ENCODE results near the gene RPLP1. TPM values are rescaled to one million over a fixed set of nuclear protein-coding genes. Genes with fewer than 3 reads are reported as not detected.

Gene RPLP1
- total and polyA plus RNA-seq, 2 of the 8 experiments (the other 6 are each of a cell fraction or from before 2014, with no cell fraction given): 2,089 to 4,387 TPM

DNA sequence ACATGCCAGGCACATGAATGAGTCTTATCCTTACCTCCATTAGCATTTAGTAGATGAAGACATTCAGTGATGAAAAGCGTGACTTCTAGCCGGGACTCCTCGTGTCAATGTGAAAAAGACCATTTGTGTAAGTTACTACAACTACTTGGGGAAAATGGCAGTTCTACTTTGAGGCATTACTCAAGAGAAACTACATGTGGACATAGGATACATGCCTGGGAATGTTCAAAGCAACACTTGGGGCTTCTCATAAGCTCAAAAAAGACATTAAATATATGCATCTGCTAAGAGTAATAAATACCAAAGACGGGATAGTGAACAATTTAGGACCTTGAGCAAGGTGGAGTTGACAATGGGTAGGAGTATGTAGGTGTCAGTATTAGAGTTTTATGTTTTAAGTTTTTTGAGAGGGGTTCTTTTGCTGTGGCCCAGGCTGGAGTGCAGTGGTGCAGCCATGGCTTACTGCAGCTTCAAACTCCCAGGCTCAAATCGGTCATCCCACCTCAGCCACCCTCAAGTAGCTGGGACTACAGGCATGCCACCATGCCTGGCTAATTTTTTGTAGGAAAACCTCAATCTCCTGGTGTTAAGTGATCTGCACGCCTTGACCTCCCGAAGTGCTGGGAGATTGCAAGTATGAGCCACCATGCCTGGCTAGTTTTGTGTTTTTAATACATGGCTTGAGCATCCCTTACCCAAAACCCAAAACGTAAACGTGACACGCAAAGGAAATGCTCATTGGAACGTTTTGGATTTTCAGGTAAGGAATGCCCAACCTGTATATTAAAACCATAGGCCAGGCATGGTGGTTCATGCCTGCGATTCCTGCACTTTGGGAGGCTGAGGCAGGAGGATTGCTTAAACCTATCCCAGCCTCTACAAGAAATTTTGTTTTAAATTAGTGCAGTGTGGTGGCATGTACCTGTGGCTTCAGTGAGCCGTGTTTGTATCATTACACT, 3.9 kb downstream of the RPLP1 start:
- Histone ChIP-seq H3K23me2 (ENCODE audit: low read depth, low read length) (peaks cover 7% of the 10 kb centered on the region; the same call in 1 of the 2 replicates), H3K14ac (ENCODE audit: insufficient read length) (no peak overlapping the region), H3K4ac (replicated peaks; ENCODE audit: insufficient read length, low read depth, low read length) (no peak overlapping the region), H3K9ac (replicated peaks in 1 of 4; ENCODE audit: extremely low read depth in 1 of 4, low read depth in 3 of 4, low read length in 3 of 4) (no peak overlapping the region), H4K8ac (ENCODE audit: extremely low read depth, insufficient read depth, low read length) (no peak overlapping the region), H4K91ac (replicated peaks; ENCODE audit: insufficient read length, low read length) (no peak overlapping the region), H3K4me1 (replicated peaks in 1 of 4; ENCODE audit: control insufficient read depth in 3 of 4, insufficient read depth in 4 of 4, low read length in 3 of 4) (peaks cover 0 to 7% (median 1%) of the 10 kb centered on the region in 4 experiments; a peak in 3 of 7 replicates), H4K20me1 (replicated peaks in 1 of 2; ENCODE audit: control insufficient read depth in 1 of 2, insufficient read depth in 2 of 2, low read length in 2 of 2) (peaks cover 23 to 26% of the 10 kb centered on the region in 2 experiments), H3K4me3 (ENCODE audit: extremely low read depth in 1 of 4, insufficient read depth in 2 of 4, low read depth in 3 of 4, low read length in 4 of 4) (no peak overlapping the region), H3K23ac (ENCODE audit: insufficient read length) (no peak overlapping the region), H3K18ac (ENCODE audit: extremely low read depth, low read length) (no peak overlapping the region), H3K27ac (ENCODE audit: low read depth, low read length) (no peak overlapping the region), H3K56ac (replicated peaks; ENCODE audit: insufficient read length, low read depth, low read length) (no peak overlapping the region), H3K27me3 (replicated peaks in 1 of 4; ENCODE audit: control insufficient read depth in 3 of 4, extremely low read depth in 1 of 4, insufficient read depth in 3 of 4, low read length in 3 of 4) (no peaks in the 10 kb centered on the region), H3K4me2 (ENCODE audit: insufficient read depth in 1 of 2, low read depth in 2 of 2, low read length in 2 of 2) (no peak overlapping the region), H2BK15ac (ENCODE audit: low read length) (no peak overlapping the region), H2BK20ac (ENCODE audit: low read length) (no peak overlapping the region), H2BK5ac (ENCODE audit: low read depth, low read length) (no peak overlapping the region), H3K36me3 (ENCODE audit: control insufficient read depth in 2 of 4, insufficient read depth in 4 of 4, low read length in 3 of 4) (peaks cover 13 to 42% (median 30%) of the 10 kb centered on the region in 4 experiments), H3K79me1 (ENCODE audit: low read depth, low read length) (peaks cover 3% of the 10 kb centered on the region; the same call in 1 of the 2 replicates), H3K9me3 (ENCODE audit: insufficient read depth in 2 of 2, low read depth in 1 of 2, low read length in 1 of 2) (no peaks in the 10 kb centered on the region), H2BK120ac (replicated peaks; ENCODE audit: low read depth, low read length) (no peak overlapping the region), H2AFZ (ENCODE audit: low read length) (no peak overlapping the region), H4K5ac (ENCODE audit: insufficient read length, low read depth, low read length) (no peak overlapping the region), H2BK12ac (ENCODE audit: low read depth, low read length) (no peak overlapping the region), H2AK5ac (ENCODE audit: low read depth, low read length) (no peak overlapping the region), H3K79me2 (ENCODE audit: control insufficient read depth in 1 of 2, insufficient read depth in 2 of 2, low read length in 2 of 2) (peaks cover 14 to 32% of the 10 kb centered on the region in 2 experiments)
- POLR2A ChIA-PET (ENCODE audit: partially characterized antibody): interaction anchor here (0.5 to 9.7 kb wide), 11 partner anchors 7 to 954 kb away, joined by 3 to 207 read pairs (median 3); no protein-coding TSS in a partner anchor
- CTCF ChIA-PET (ENCODE audit: partially characterized antibody): interaction anchor here (3.7 kb wide), 1 partner anchor 10 kb away, joined by 20 read pairs; no protein-coding TSS in a partner anchor
- DNase-seq (ENCODE audit: low read depth in 1 of 2, low spot score in 2 of 2) (peak in 1 of 2 experiments; percentile 42), FAIRE-seq (no peak)
- WGBS, 2 experiments (ENCODE audit: extremely low coverage in 1 of 2, insufficient coverage in 1 of 2, insufficient read length in 1 of 2, insufficient replicate concordance in 2 of 2, low coverage in 1 of 2, low lambda C conversion rate in 2 of 2, missing lambda C conversion rate in 1 of 2): 90% methylated on average over 13 of the region's 13 CpGs; no CpG with 5 or more reads in 1 of the 2 experiments
- TF ChIP-seq MAX (IDR thresholded peaks at IDR 0.05) (no peak), RNF2 (IDR thresholded peaks at IDR 0.05; ENCODE audit: borderline replicate concordance, low read depth, low read length, missing control alignments, poor library complexity, severe bottlenecking) (no peak), TAF7 (optimal IDR thresholded peaks at IDR 0.05; ENCODE audit: borderline replicate concordance, low read depth, low read length) (peak; percentile 17), KDM4A (IDR thresholded peaks at IDR 0.05; ENCODE audit: low read depth, low read length, severe bottlenecking) (no peak), POLR2AphosphoS5 (IDR thresholded peaks at IDR 0.05; ENCODE audit: low read depth, low read length) (peak; percentile 44), RFX5 (IDR thresholded peaks at IDR 0.05; ENCODE audit: borderline replicate concordance, low read depth, low read length) (no peak), POLR2A (IDR thresholded peaks at IDR 0.05; ENCODE audit: control extremely low read depth in 1 of 2, low read depth in 2 of 2, low read length in 2 of 2) (peak; percentile 9 to 64)

Measured in H1 (cell line).